H9 (cell line): ENCODE results near the gene SRGAP1. TPM values are rescaled to one million over a fixed set of nuclear protein-coding genes. Genes with fewer than 3 reads are reported as not detected.

ENCODE experiments used
- DNase-seq: peaks from one replicate; pipeline ENCODE4 v3.0.0-alpha.2; 2017
- H2AFZ ChIP-seq: one replicate; pipeline ENCODE4 v1.6.1; 2013; ENCODE audit warnings: mild to moderate bottlenecking, low read length, control low read depth, moderate library complexity
- H2AK5ac ChIP-seq: 2 replicates; pipeline ENCODE4 v1.6.1; 2013; ENCODE audit warnings: low read length, control low read depth, mixed read lengths; ENCODE audit not compliant: insufficient read length
- H2BK120ac ChIP-seq: one replicate; pipeline ENCODE4 v1.6.1; 2013; ENCODE audit warnings: low read depth, mild to moderate bottlenecking, low read length, control low read depth, inconsistent platforms; ENCODE audit not compliant: poor library complexity, severe bottlenecking
- H2BK12ac ChIP-seq: 2 replicates; pipeline ENCODE4 v1.6.1; 2013; ENCODE audit warnings: low read length, control low read depth, mixed read lengths, low read depth; ENCODE audit not compliant: insufficient read length
- H2BK15ac ChIP-seq: 2 replicates; pipeline ENCODE4 v1.6.1; 2013; ENCODE audit warnings: low read depth, low read length, control low read depth
- H2BK20ac ChIP-seq: one replicate; pipeline ENCODE4 v1.6.1; 2013; ENCODE audit warnings: low read depth, mild to moderate bottlenecking, low read length, control low read depth, inconsistent platforms; ENCODE audit not compliant: poor library complexity, severe bottlenecking
- H2BK5ac ChIP-seq: 2 replicates; pipeline ENCODE4 v1.6.1; 2013; ENCODE audit warnings: low read length, control low read depth, mixed read lengths; ENCODE audit not compliant: insufficient read length
- H3K14ac ChIP-seq: 2 replicates; pipeline ENCODE4 v1.6.1; 2013; ENCODE audit warnings: low read length, control low read depth; ENCODE audit not compliant: insufficient read depth
- H3K18ac ChIP-seq: 2 replicates; pipeline ENCODE4 v1.6.1; 2013; ENCODE audit warnings: low read depth, mild to moderate bottlenecking, mixed read lengths, low read length, control low read depth; ENCODE audit not compliant: insufficient read length
- H3K23ac ChIP-seq: 2 replicates; pipeline ENCODE4 v1.6.1; 2013; ENCODE audit warnings: low read length, control low read depth, mixed read lengths, low read depth; ENCODE audit not compliant: insufficient read length
- H3K23me2 ChIP-seq: 2 replicates; pipeline ENCODE4 v1.6.1; 2013; ENCODE audit warnings: low read depth, mild to moderate bottlenecking, mixed read lengths, low read length, control low read depth; ENCODE audit not compliant: insufficient read length, poor library complexity, severe bottlenecking
- H3K27ac ChIP-seq: 2 replicates; pipeline ENCODE4 v1.5.1; 2013; ENCODE audit warnings: low read length, control low read depth, mixed read lengths, low read depth; ENCODE audit not compliant: insufficient read length
- H3K27me3 ChIP-seq: 2 replicates; pipeline ENCODE4 v1.6.1; 2013; ENCODE audit warnings: low read length, control low read depth, inconsistent platforms; ENCODE audit not compliant: insufficient read depth
- H3K4ac ChIP-seq: 2 replicates; pipeline ENCODE4 v1.6.1; 2013; ENCODE audit warnings: low read depth, mild to moderate bottlenecking, control low read depth, inconsistent platforms, low read length, moderate library complexity
- H3K4me1 ChIP-seq: 2 replicates; pipeline ENCODE4 v1.6.1; 2013; ENCODE audit warnings: low read length, control low read depth, inconsistent platforms; ENCODE audit not compliant: insufficient read depth
- H3K4me2 ChIP-seq: 2 replicates; pipeline ENCODE4 v1.6.1; 2013; ENCODE audit warnings: low read length, control low read depth, mixed read lengths; ENCODE audit not compliant: insufficient read length, insufficient read depth
- H3K56ac ChIP-seq: 2 replicates; pipeline ENCODE4 v1.6.1; 2013; ENCODE audit warnings: low read depth, mild to moderate bottlenecking, mixed read lengths, low read length, control low read depth; ENCODE audit not compliant: insufficient read length
- H3K79me1 ChIP-seq: 2 replicates; pipeline ENCODE4 v1.6.1; 2013; ENCODE audit warnings: low read depth, mild to moderate bottlenecking, moderate library complexity, low read length, control low read depth, inconsistent platforms; ENCODE audit not compliant: insufficient read depth, poor library complexity, severe bottlenecking
- H3K79me2 ChIP-seq: 2 replicates; pipeline ENCODE4 v1.6.1; 2013; ENCODE audit warnings: low read length, control low read depth, inconsistent platforms; ENCODE audit not compliant: insufficient read depth
- H3K9ac ChIP-seq: 2 replicates; pipeline ENCODE4 v1.6.1; 2013; ENCODE audit warnings: low read length, control low read depth, mixed read lengths; ENCODE audit not compliant: insufficient read length; ENCODE audit errors: extremely low read depth
- H3K9me3 ChIP-seq: one replicate; pipeline ENCODE4 v1.6.1; 2013; ENCODE audit warnings: low read depth, low read length, inconsistent platforms; ENCODE audit not compliant: control insufficient read depth
- H3T11ph ChIP-seq: one replicate; pipeline ENCODE4 v1.6.1; 2013; ENCODE audit warnings: mild to moderate bottlenecking, low read length, control low read depth, inconsistent platforms
- H4K20me1 ChIP-seq: one replicate; pipeline ENCODE4 v1.6.1; 2013; ENCODE audit not compliant: control insufficient read depth, insufficient read length, insufficient read depth
- H4K5ac ChIP-seq: 2 replicates; pipeline ENCODE4 v1.6.1; 2013; ENCODE audit warnings: low read depth, mild to moderate bottlenecking, mixed read lengths, low read length, control low read depth; ENCODE audit not compliant: insufficient read length
- H4K8ac ChIP-seq: replicated peaks from 2 replicates; pipeline ENCODE4 v1.6.1; 2013; ENCODE audit warnings: low read length, control low read depth, mixed read lengths, low read depth; ENCODE audit not compliant: insufficient read length
- H4K91ac ChIP-seq: 2 replicates; pipeline ENCODE4 v1.6.1; 2013; ENCODE audit warnings: low read depth, mild to moderate bottlenecking, moderate library complexity, mixed read lengths, low read length, control low read depth; ENCODE audit not compliant: insufficient read length
- H3K27ac Mint-ChIP-seq, 3 experiments: 2 replicates in 2 of 3; 3 replicates in 1 of 3; pipeline ENCODE4 v1.8.0; 2020 to 2021; ENCODE audit warnings: mixed read lengths in 3 of 3, mild to moderate bottlenecking in 1 of 3, moderate library complexity in 1 of 3
- H3K27me3 Mint-ChIP-seq: 2 replicates; pipeline ENCODE4 v1.8.0; 2021; ENCODE audit warnings: low read depth, mild to moderate bottlenecking, moderate library complexity, mixed read lengths
- H3K36me3 Mint-ChIP-seq, 3 experiments: 2 replicates in 2 of 3; 3 replicates in 1 of 3; pipeline ENCODE4 v1.8.0; 2020 to 2021; ENCODE audit warnings: low read depth in 3 of 3, mixed read lengths in 3 of 3; ENCODE audit not compliant: insufficient read depth in 1 of 3
- H3K4me1 Mint-ChIP-seq, 2 experiments: 2 replicates each; pipeline ENCODE4 v1.8.0; 2020; ENCODE audit warnings: mixed read lengths in 2 of 2
- H3K4me3 Mint-ChIP-seq, 2 experiments: 2 replicates in 1 of 2; 3 replicates in 1 of 2; pipeline ENCODE4 v1.8.0; 2020 to 2021; ENCODE audit warnings: mild to moderate bottlenecking in 2 of 2, mixed read lengths in 2 of 2, moderate library complexity in 1 of 2
- H3K9me3 Mint-ChIP-seq, 2 experiments: 2 replicates in 1 of 2; 3 replicates in 1 of 2; pipeline ENCODE4 v1.8.0; 2020; ENCODE audit warnings: mild to moderate bottlenecking in 2 of 2, mixed read lengths in 2 of 2, moderate library complexity in 1 of 2
- WGBS: extraction: QIAGEN DNeasy Blood & Tissue Kit; methylation state at CpG from one replicate; pipeline ENCODE4 v1.1.7; 2013; ENCODE audit warnings: missing lambda C conversion rate, low lambda C conversion rate, mixed read lengths; ENCODE audit not compliant: insufficient read length; ENCODE audit errors: extremely low coverage; 5-methylcytosine and 5-hydroxymethylcytosine counted together
- total RNA-seq: library from RNA; stranded (reverse); gene quantifications from 2 replicates; pipeline ENCODE4 v1.2.1, GENCODE V29; 2021
- TF ChIP-seq, protein P1 (sequence below): fragments of 200-600 bp; sonication (generic); conservative IDR thresholded peaks from 3 replicates; pipeline ENCODE4 v1.8.0; 2021; ENCODE audit warnings: antibody characterized with exemption, mild to moderate bottlenecking

Gene SRGAP1
- total RNA-seq, 1 experiment from 2014 or later, result 4.8 TPM

DNA sequence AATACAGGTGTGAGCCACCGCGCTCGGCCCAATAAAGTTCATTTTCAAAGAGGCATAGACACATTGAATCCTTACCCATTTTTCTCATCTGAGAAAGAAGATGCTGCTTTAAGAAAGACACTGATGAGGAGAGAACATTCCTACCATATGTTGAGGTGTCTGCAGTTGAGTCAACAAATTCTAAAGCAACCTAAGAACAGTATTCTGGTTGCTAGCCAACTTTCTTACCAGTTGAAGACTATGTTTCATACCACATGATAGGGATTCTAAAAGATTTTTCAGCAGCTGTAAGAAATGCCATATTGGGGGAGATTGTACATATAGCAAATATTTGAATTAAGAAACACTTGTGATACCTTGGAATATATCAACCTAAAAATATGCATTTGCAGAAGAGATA, 160.1 kb downstream of the SRGAP1 start:
- H3K23ac ChIP-seq, result no peak overlapping the region
- H3K4ac ChIP-seq, result no peak overlapping the region
- H2AFZ ChIP-seq, result no peak overlapping the region
- no peak overlapping the region for H2AK5ac ChIP-seq
- no peak overlapping the region for H4K5ac ChIP-seq
- H3K23me2 ChIP-seq, result no peaks in the 10 kb centered on the region
- peaks cover 8 to 25% (median 18%) of the 10 kb centered on the region in 3 experiments; a peak in 6 of 7 replicates for H3K36me3 Mint-ChIP-seq
- no peaks in the 10 kb centered on the region for H3K4me1 ChIP-seq
- no peaks in the 10 kb centered on the region for H3K27me3 Mint-ChIP-seq
- H3K27ac ChIP-seq, result no peak overlapping the region
- no peak overlapping the region for H3T11ph ChIP-seq
- no peaks in the 10 kb centered on the region for H3K79me2 ChIP-seq
- no peak overlapping the region for H2BK20ac ChIP-seq
- no peak overlapping the region for H3K9ac ChIP-seq
- H3K79me1 ChIP-seq, result no peaks in the 10 kb centered on the region
- no peak for DNase-seq
- no peak overlapping the region for H4K8ac ChIP-seq
- H2BK120ac ChIP-seq, result no peak overlapping the region
- WGBS, result no CpG with 5 or more reads among the region's 3 CpGs
- H4K91ac ChIP-seq, result no peak overlapping the region
- no peak overlapping the region for H2BK5ac ChIP-seq
- no peak overlapping the region for H3K4me2 ChIP-seq
- H3K9me3 Mint-ChIP-seq, result peaks cover 3 to 12% of the 10 kb centered on the region in 2 experiments; a peak in 4 of 5 replicates
- no peak overlapping the region for H3K27ac Mint-ChIP-seq
- H3K56ac ChIP-seq, result no peak overlapping the region
- H3K4me3 Mint-ChIP-seq, result no peak overlapping the region
- TF ChIP-seq, protein P1, sequence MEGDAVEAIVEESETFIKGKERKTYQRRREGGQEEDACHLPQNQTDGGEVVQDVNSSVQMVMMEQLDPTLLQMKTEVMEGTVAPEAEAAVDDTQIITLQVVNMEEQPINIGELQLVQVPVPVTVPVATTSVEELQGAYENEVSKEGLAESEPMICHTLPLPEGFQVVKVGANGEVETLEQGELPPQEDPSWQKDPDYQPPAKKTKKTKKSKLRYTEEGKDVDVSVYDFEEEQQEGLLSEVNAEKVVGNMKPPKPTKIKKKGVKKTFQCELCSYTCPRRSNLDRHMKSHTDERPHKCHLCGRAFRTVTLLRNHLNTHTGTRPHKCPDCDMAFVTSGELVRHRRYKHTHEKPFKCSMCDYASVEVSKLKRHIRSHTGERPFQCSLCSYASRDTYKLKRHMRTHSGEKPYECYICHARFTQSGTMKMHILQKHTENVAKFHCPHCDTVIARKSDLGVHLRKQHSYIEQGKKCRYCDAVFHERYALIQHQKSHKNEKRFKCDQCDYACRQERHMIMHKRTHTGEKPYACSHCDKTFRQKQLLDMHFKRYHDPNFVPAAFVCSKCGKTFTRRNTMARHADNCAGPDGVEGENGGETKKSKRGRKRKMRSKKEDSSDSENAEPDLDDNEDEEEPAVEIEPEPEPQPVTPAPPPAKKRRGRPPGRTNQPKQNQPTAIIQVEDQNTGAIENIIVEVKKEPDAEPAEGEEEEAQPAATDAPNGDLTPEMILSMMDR, result no peak
- H4K20me1 ChIP-seq, result no peaks in the 10 kb centered on the region
- no peaks in the 10 kb centered on the region for H3K4me1 Mint-ChIP-seq
- H2BK15ac ChIP-seq, result no peak overlapping the region
- no peak overlapping the region for H3K14ac ChIP-seq
- H3K9me3 ChIP-seq, result no peaks in the 10 kb centered on the region
- H3K18ac ChIP-seq, result no peak overlapping the region
- no peak overlapping the region for H2BK12ac ChIP-seq
- H3K27me3 ChIP-seq, result no peaks in the 10 kb centered on the region
